Neural progenitor cell (in vitro differentiated cells): ENCODE measurements around the gene FIBP. TPM values are rescaled to one million over a fixed set of nuclear protein-coding genes. Genes with fewer than 3 reads are reported as not detected.

ENCODE experiments used
- DNase-seq: peaks from one replicate; pipeline ENCODE4 v3.0.0-alpha.2; 2016; ENCODE audit warnings: low spot score
- H2AFZ ChIP-seq: fragments of 200-600 bp; sonication (generic); replicated peaks from 2 replicates; pipeline ENCODE4 v1.6.1; 2016; ENCODE audit warnings: antibody characterized with exemption
- H3F3A ChIP-seq: fragments of 200-600 bp; sonication (generic); 2 replicates; pipeline ENCODE4 v1.6.1; 2016; ENCODE audit warnings: antibody characterized with exemption, low read depth
- H3K27ac ChIP-seq: fragments of 200-600 bp; sonication (generic); 2 replicates; pipeline ENCODE4 v1.5.1; 2016; ENCODE audit warnings: mild to moderate bottlenecking
- H3K27me3 ChIP-seq: fragments of 200-600 bp; sonication (generic); 2 replicates; pipeline ENCODE4 v1.6.1; 2016; ENCODE audit warnings: mild to moderate bottlenecking, moderate library complexity
- H3K36me3 ChIP-seq: fragments of 200-600 bp; sonication (generic); 2 replicates; pipeline ENCODE4 v1.5.1; 2016
- H3K4me1 ChIP-seq: fragments of 200-600 bp; sonication (generic); 2 replicates; pipeline ENCODE4 v1.6.1; 2016; ENCODE audit warnings: mixed run types
- H3K4me2 ChIP-seq: fragments of 200-600 bp; sonication (generic); 2 replicates; pipeline ENCODE4 v1.6.1; 2016
- H3K4me3 ChIP-seq: fragments of 200-600 bp; sonication (generic); 2 replicates; pipeline ENCODE4 v1.5.1; 2016
- H3K79me2 ChIP-seq: fragments of 200-600 bp; sonication (generic); 2 replicates; pipeline ENCODE4 v1.6.1; 2016; ENCODE audit warnings: low read depth
- H3K9ac ChIP-seq: fragments of 200-600 bp; sonication (generic); 2 replicates; pipeline ENCODE4 v1.6.1; 2016
- H3K9me3 ChIP-seq: fragments of 200-600 bp; sonication (generic); 2 replicates; pipeline ENCODE4 v1.5.1; 2016; ENCODE audit warnings: low read depth
- H4K20me1 ChIP-seq: fragments of 200-600 bp; sonication (generic); 2 replicates; pipeline ENCODE4 v1.6.1; 2016; ENCODE audit warnings: low read depth
- H3K27ac Mint-ChIP-seq: 3 replicates; pipeline ENCODE4 v1.8.0; 2021; ENCODE audit warnings: mixed read lengths
- H3K27me3 Mint-ChIP-seq: 2 replicates; pipeline ENCODE4 v1.8.0; 2022; ENCODE audit warnings: low read depth, mild to moderate bottlenecking, inconsistent platforms, moderate library complexity, mixed read lengths; ENCODE audit not compliant: insufficient read depth
- H3K36me3 Mint-ChIP-seq: 3 replicates; pipeline ENCODE4 v1.8.0; 2021; ENCODE audit warnings: mixed read lengths
- H3K4me1 Mint-ChIP-seq: 3 replicates; pipeline ENCODE4 v1.8.0; 2021; ENCODE audit warnings: mixed read lengths
- H3K4me3 Mint-ChIP-seq: 3 replicates; pipeline ENCODE4 v1.8.0; 2021; ENCODE audit warnings: mild to moderate bottlenecking, moderate library complexity, mixed read lengths
- H3K9me3 Mint-ChIP-seq: 3 replicates; pipeline ENCODE4 v1.8.0; 2020; ENCODE audit warnings: mixed read lengths
- EZH2 ChIP-seq: fragments of 200-600 bp; sonication (generic); IDR thresholded peaks from 2 replicates; pipeline ENCODE4 v1.6.1; 2017; ENCODE audit warnings: antibody characterized with exemption, mild to moderate bottlenecking, moderate library complexity
- EZH2phosphoT487 ChIP-seq: fragments of 200-600 bp; sonication (generic); IDR thresholded peaks from 2 replicates; pipeline ENCODE4 v1.6.1; 2017; ENCODE audit warnings: antibody characterized with exemption
- total RNA-seq: library from RNA; depleted of rRNA; stranded (reverse); fragments of >200 nt; gene quantifications from 2 replicates; pipeline ENCODE4 v1.2.3, GENCODE V29; 2015; ENCODE audit warnings: low replicate concordance
- TF ChIP-seq, protein P1 (sequence below): fragments of 200-600 bp; sonication (generic); IDR thresholded peaks from 2 replicates; pipeline ENCODE4 v1.5.1; 2017; ENCODE audit warnings: antibody characterized with exemption, mild to moderate bottlenecking

Gene FIBP
- total RNA-seq, 1 donor from 2014 or later = 92.1 TPM

DNA sequence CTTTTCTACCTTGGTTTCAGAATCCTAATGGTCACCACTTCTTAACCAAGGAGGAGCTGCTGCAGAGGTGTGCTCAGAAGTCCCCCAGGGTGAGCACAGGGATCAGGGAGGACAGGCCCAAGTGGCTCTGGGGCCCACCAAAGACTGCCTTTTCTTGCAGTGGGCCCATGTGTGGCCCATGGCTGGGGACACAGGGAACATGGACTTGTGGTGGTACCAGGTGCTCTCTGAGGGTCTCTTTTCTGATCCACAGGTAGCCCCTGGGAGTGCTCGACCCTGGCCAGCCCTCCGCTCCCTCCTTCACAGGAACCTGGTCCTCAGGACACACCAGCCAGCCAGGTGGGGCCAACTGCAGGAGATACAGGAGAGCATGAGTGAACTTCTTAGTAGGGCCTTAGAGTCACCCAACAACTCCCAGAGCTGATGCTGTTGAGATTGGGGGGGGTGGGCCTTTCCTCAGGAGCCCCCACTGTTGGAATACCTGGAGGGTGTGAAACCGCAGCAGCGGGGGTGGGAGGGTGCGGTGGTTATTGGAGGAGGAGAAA lies 26.0 kb downstream of the FIBP start:
- H3K9me3 Mint-ChIP-seq = no peaks in the 10 kb centered on the region
- Histone ChIP-seq H3K4me2 (no peak overlapping the region), H4K20me1 (peaks cover 20% of the 10 kb centered on the region), H3K9me3 (no peaks in the 10 kb centered on the region), H3K4me1 (peaks cover 6% of the 10 kb centered on the region), H3K36me3 (no peaks in the 10 kb centered on the region), H3K79me2 (peaks cover 23% of the 10 kb centered on the region), H3K27ac (no peak overlapping the region), H2AFZ (no peak overlapping the region), H3K9ac (no peak overlapping the region), H3K4me3 (no peak overlapping the region), H3F3A (peaks cover 44% of the 10 kb centered on the region), H3K27me3 (no peaks in the 10 kb centered on the region)
- H3K4me3 Mint-ChIP-seq = peak overlapping the region; percentile 95
- H3K27ac Mint-ChIP-seq = no peak overlapping the region
- peaks cover 10% of the 10 kb centered on the region for H3K36me3 Mint-ChIP-seq
- peaks cover 27% of the 10 kb centered on the region for H3K4me1 Mint-ChIP-seq
- no peak for TF ChIP-seq EZH2
- TF ChIP-seq, protein P1, sequence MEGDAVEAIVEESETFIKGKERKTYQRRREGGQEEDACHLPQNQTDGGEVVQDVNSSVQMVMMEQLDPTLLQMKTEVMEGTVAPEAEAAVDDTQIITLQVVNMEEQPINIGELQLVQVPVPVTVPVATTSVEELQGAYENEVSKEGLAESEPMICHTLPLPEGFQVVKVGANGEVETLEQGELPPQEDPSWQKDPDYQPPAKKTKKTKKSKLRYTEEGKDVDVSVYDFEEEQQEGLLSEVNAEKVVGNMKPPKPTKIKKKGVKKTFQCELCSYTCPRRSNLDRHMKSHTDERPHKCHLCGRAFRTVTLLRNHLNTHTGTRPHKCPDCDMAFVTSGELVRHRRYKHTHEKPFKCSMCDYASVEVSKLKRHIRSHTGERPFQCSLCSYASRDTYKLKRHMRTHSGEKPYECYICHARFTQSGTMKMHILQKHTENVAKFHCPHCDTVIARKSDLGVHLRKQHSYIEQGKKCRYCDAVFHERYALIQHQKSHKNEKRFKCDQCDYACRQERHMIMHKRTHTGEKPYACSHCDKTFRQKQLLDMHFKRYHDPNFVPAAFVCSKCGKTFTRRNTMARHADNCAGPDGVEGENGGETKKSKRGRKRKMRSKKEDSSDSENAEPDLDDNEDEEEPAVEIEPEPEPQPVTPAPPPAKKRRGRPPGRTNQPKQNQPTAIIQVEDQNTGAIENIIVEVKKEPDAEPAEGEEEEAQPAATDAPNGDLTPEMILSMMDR = no peak
- TF ChIP-seq EZH2phosphoT487 = no peak
- peaks cover 16% of the 10 kb centered on the region for H3K27me3 Mint-ChIP-seq
- DNase-seq = peak; percentile 1

DNA sequence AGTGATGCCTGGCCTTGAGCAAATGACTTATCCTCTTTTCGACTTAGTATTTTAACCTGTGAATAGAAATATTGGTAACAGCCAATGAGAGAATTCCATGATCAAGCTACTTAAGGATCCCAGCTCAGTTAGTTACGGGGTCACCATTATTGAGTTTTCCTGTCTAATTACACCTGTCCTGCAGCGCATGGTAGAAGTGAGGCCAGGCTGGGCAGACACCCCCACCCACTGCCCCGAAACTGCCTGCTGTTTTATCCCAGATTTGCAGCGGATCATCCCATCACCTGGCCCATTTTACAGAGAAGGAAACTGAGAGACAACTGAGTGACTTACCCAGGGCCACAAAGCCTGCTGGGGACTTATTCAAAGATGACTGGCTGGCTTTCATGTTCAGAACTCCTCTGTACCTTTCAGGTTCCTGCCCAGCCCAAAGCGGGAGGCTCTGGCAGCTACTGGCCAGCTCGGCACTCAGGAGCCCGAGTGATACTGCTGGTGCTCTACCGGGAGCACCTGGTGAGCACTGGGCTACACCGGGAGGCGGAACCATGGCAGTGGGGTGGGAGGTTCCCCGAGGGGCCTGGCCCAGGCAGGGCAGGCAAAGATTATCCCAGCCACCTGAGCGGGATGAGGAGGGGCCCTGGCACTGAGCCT lies 26.6 kb downstream of the FIBP start:
- Histone ChIP-seq H3K79me2 (peaks cover 29% of the 10 kb centered on the region), H3K27ac (no peak overlapping the region), H3K27me3 (no peaks in the 10 kb centered on the region), H3K36me3 (no peaks in the 10 kb centered on the region), H3K4me1 (peaks cover 6% of the 10 kb centered on the region), H3K9me3 (no peaks in the 10 kb centered on the region), H3K4me3 (peak overlapping the region; percentile 87), H2AFZ (no peak overlapping the region), H3K4me2 (peak overlapping the region; percentile 90), H3K9ac (peak overlapping the region; percentile 63), H4K20me1 (peaks cover 20% of the 10 kb centered on the region), H3F3A (peaks cover 46% of the 10 kb centered on the region)
- Mint-ChIP-seq H3K27me3 (peaks cover 17% of the 10 kb centered on the region), H3K27ac (no peak overlapping the region), H3K9me3 (peaks cover under 1% of the 10 kb centered on the region), H3K4me1 (peaks cover 24% of the 10 kb centered on the region), H3K36me3 (peaks cover 11% of the 10 kb centered on the region), H3K4me3 (peak overlapping the region; percentile 95)
- TF ChIP-seq, protein P1 = no peak
- TF ChIP-seq EZH2 (no peak), EZH2phosphoT487 (no peak)
- DNase-seq = peak; percentile 1

DNA sequence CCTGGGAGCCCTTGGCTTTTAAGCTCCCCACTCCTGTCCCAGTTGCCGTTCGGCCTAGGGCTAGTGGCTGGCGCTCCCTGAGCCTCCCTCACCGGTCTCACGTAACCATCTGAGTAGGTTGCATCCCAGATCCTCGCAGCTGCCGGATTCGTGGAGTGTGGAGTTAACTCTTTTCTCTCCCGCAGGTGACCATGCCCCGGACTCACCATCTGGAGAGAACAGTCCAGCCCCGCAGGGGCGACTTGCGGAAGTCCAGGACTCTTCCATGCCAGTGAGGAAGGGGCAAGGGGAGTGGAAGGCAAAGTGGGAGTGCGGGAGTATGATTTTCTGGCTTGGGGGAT lies 27.1 kb downstream of the FIBP start:
- H3K27me3 Mint-ChIP-seq = peaks cover 22% of the 10 kb centered on the region
- H2AFZ ChIP-seq = no peak overlapping the region
- peak overlapping the region; percentile 95 for H3K4me3 Mint-ChIP-seq
- H3K27me3 ChIP-seq = no peaks in the 10 kb centered on the region
- TF ChIP-seq EZH2phosphoT487 (no peak), EZH2 (no peak)
- TF ChIP-seq, protein P1 = no peak
- H3K9ac ChIP-seq = peak overlapping the region; percentile 63
- no peaks in the 10 kb centered on the region for H3K36me3 ChIP-seq
- peaks cover 22% of the 10 kb centered on the region for H4K20me1 ChIP-seq
- peaks cover 17% of the 10 kb centered on the region for H3K36me3 Mint-ChIP-seq
- H3K4me2 ChIP-seq = peak overlapping the region; percentile 90
- H3F3A ChIP-seq = peaks cover 49% of the 10 kb centered on the region
- H3K9me3 ChIP-seq = no peaks in the 10 kb centered on the region
- peaks cover 3% of the 10 kb centered on the region for H3K9me3 Mint-ChIP-seq
- H3K27ac Mint-ChIP-seq = peak overlapping the region; percentile 95
- DNase-seq = peak; percentile 43
- H3K4me1 ChIP-seq = peaks cover 10% of the 10 kb centered on the region
- H3K27ac ChIP-seq = no peak overlapping the region
- peaks cover 27% of the 10 kb centered on the region for H3K4me1 Mint-ChIP-seq
- H3K4me3 ChIP-seq = peak overlapping the region; percentile 87
- H3K79me2 ChIP-seq = peaks cover 34% of the 10 kb centered on the region
